Ovary (tissue), 9 donors: ENCODE data around the gene NT5DC3. TPM values are rescaled to one million over a fixed set of nuclear protein-coding genes. Genes with fewer than 3 reads are reported as not detected.
"Not testable (repeated sequence)": the region's sequence is repeated elsewhere in the genome, so short reads cannot be mapped to it uniquely, and the experiment has no call there.

ENCODE experiments used
- DNase-seq, 5 donors: peaks; one replicate each; pipeline ENCODE4 v3.0.0-alpha.2; 2019 to 2020
- H3K27ac ChIP-seq, 2 donors: fragments of 200-600 bp; one replicate each; pipeline versions ENCODE4 v1.5.1 to v1.8.0; 2019 to 2022
- H3K27me3 ChIP-seq: fragments of 200-600 bp; one replicate; pipeline ENCODE4 v1.8.0; 2022
- H3K36me3 ChIP-seq: fragments of 200-600 bp; sonication (generic); one replicate; pipeline ENCODE4 v1.5.1; 2019
- H3K4me1 ChIP-seq: one replicate; pipeline ENCODE4 v1.8.1; 2013; ENCODE audit warnings: mild to moderate bottlenecking, moderate library complexity; ENCODE audit not compliant: insufficient read depth
- H3K4me3 ChIP-seq: fragments of 200-600 bp; sonication (generic); one replicate; pipeline ENCODE4 v1.5.1; 2017
- H3K9me3 ChIP-seq, 2 donors: fragments of 200-600 bp in 1 of 2; sonication (generic) in 1 of 2; one replicate each; pipeline versions ENCODE4 v1.5.1 to v1.8.1; 2013 to 2019; ENCODE audit warnings: mild to moderate bottlenecking in 1 of 2, moderate library complexity in 1 of 2
- CTCF ChIP-seq, 3 donors: fragments of 450-650 bp in 2 of 3; fragments of 200-600 bp in 1 of 3; IDR thresholded peaks; one replicate each; pipeline versions ENCODE4 v1.5.1 to v1.8.0; 2016 to 2022; ENCODE audit warnings: antibody characterized with exemption in 3 of 3, mild to moderate bottlenecking in 1 of 3
- EP300 ChIP-seq: sonication (generic); formaldehyde crosslinking; IDR thresholded peaks from one replicate; pipeline ENCODE4 v1.6.1; 2017; ENCODE audit warnings: antibody characterized with exemption
- POLR2A ChIP-seq: fragments of 450-650 bp; IDR thresholded peaks from one replicate; pipeline ENCODE4 v1.6.1; 2017; ENCODE audit warnings: antibody characterized with exemption, mild to moderate bottlenecking, moderate library complexity
- WGBS, 3 donors: extraction: QIAGEN DNeasy Blood & Tissue Kit in 1 of 3; methylation state at CpG; one replicate each; pipeline versions ENCODE4 v1.1.5 to v1.1.7; 2013 to 2017; 5-methylcytosine and 5-hydroxymethylcytosine counted together
- intact Hi-C, 4 donors: fragments of 100-400 bp; cut with DNase I; formaldehyde crosslinking; loops; one replicate each; pipeline versions ENCODE4 v1.11.0 to v1.15.1; 2022 to 2023
- polyA plus RNA-seq, 2 donors: library from polyadenylated mRNA; stranded (reverse); fragments of 200-250 nt in 1 of 2; fragments of 350-450 nt in 1 of 2; fragmentation: Illumina TruSeq in 1 of 2; extraction: RNeasy Lipid Tissue Mini Kit (QIAGEN cat#74804) in 1 of 2; gene quantifications; one replicate each; pipeline ENCODE4 v1.2.3, GENCODE V29; 2013 to 2014
- total RNA-seq, 7 donors: library from RNA; depleted of rRNA in 2 of 7; stranded (reverse); fragments of >200 nt in 2 of 7; fragmentation: NEBNext Ultra II Directional in 3 of 7; extraction: Animal tissue kit (Norgen Biotek cat#: 25700) in 3 of 7; gene quantifications; one replicate each; pipeline versions ENCODE4 v1.1.0 to v1.2.4, GENCODE V29; 2016 to 2023
- donor health status: DM: no; HTN: no; CAD: no; lungs with moderate emphysema.
- donor health status: DM: no; HTN: no; CAD: no.
- donor health status: Bipolar disorder and iron deficiency.
- donor health status: DM: yes; HTN: yes; CAD: no.
- donor health status: DM: no; HTN: no; CAD: no.
- donor health status: DM: yes; HTN: yes; CAD: no.

The NT5DC3 gene
- total and polyA plus RNA-seq, 9 donors = 1.8 to 9.3 (median 7.1) TPM

GRCh38 chr12:103813426-103813825, 27.6 kb downstream of the NT5DC3 start:
- Histone ChIP-seq H3K27me3 (no peaks in the 10 kb centered on the region), H3K27ac (no peak overlapping the region), H3K4me1 (no peaks in the 10 kb centered on the region), H3K36me3 (no peaks in the 10 kb centered on the region), H3K4me3 (no peak overlapping the region), H3K9me3 (no peaks in the 10 kb centered on the region)
- intact Hi-C loops = no loop called here
- DNase-seq = no peak
- 95 to 97% (median 95%) methylated on average over 3 of the region's 3 CpGs for WGBS, 3 donors
- TF ChIP-seq EP300 = no peak

- no peak overlapping the region for H3K27ac ChIP-seq
- H3K36me3 ChIP-seq = no peaks in the 10 kb centered on the region
- no peak for DNase-seq
- WGBS, 3 donors = 98 to 100% (median 100%) methylated on average over 1 of the region's 1 CpG
- no peaks in the 10 kb centered on the region for H3K27me3 ChIP-seq
- intact Hi-C loops = no loop called here
- TF ChIP-seq EP300 (no peak), POLR2A (no peak), CTCF (IDR thresholded peaks at IDR 0.05) (no peak)
- no peak overlapping the region for H3K4me3 ChIP-seq
- no peaks in the 10 kb centered on the region for H3K9me3 ChIP-seq
- no peaks in the 10 kb centered on the region for H3K4me1 ChIP-seq
Observed at GRCh38 chr12:103812789-103813188, 28.2 kb downstream of the NT5DC3 start.

GRCh38 chr12:103811791-103812190, 29.2 kb downstream of the NT5DC3 start:
- Histone ChIP-seq H3K4me1 (no peaks in the 10 kb centered on the region), H3K27me3 (no peaks in the 10 kb centered on the region), H3K4me3 (no peak overlapping the region), H3K9me3 (no peaks in the 10 kb centered on the region), H3K27ac (no peak overlapping the region), H3K36me3 (no peaks in the 10 kb centered on the region)
- TF ChIP-seq EP300 (no peak), POLR2A (no peak), CTCF (IDR thresholded peaks at IDR 0.05) (no peak)
- intact Hi-C loops = no loop called here
- no peak for DNase-seq
- 87 to 96% (median 87%) methylated on average over 6 of the region's 6 CpGs for WGBS, 3 donors

- H3K27me3 ChIP-seq = no peaks in the 10 kb centered on the region
- no peaks in the 10 kb centered on the region for H3K4me1 ChIP-seq
- no peak for DNase-seq
- no peaks in the 10 kb centered on the region for H3K9me3 ChIP-seq
- H3K27ac ChIP-seq = no peak overlapping the region
- intact Hi-C loops = no loop called here
- H3K36me3 ChIP-seq = no peaks in the 10 kb centered on the region
- no peak for TF ChIP-seq POLR2A
- no peak for TF ChIP-seq CTCF (IDR thresholded peaks at IDR 0.05)
- TF ChIP-seq EP300 = no peak
- H3K4me3 ChIP-seq = no peak overlapping the region
- 64 to 81% (median 78%) methylated on average over 5 of the region's 5 CpGs for WGBS, 3 donors
Observed at GRCh38 chr12:103810111-103810510, 30.9 kb downstream of the NT5DC3 start.

- H3K27ac ChIP-seq, H3K27me3 ChIP-seq, intact Hi-C loops, DNase-seq, H3K4me3 ChIP-seq, H3K9me3 ChIP-seq, H3K4me1 ChIP-seq, H3K36me3 ChIP-seq: not testable (repeated sequence)
- 80 to 91% (median 86%) methylated on average over 7 of the region's 7 CpGs for WGBS, 3 donors
Observed at GRCh38 chr12:103809639-103810038, 31.4 kb downstream of the NT5DC3 start.

DNA sequence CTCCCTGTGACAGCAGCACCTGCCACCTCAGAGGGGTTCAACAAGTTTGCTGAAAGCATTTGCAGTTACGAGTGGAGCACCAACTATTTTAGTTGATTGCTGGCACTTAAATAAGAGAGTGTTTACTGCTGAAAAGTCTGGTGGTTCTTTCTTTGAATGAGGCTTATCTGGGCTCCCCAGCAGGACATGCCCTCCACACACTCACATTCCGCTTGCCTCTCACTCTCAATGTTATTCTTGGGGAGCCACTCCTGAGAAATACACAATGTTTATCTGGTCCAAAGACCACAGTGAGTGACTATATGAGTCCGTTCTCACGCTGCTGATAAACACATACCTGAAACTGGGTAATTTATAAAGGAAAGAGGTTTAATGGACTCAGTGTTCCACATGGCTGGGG, 31.9 kb downstream of the NT5DC3 start:
- H3K36me3 ChIP-seq = no peaks in the 10 kb centered on the region
- H3K9me3 ChIP-seq = no peaks in the 10 kb centered on the region
- DNase-seq = no peak
- no peak overlapping the region for H3K27ac ChIP-seq
- intact Hi-C loops = no loop called here
- WGBS, 3 donors = 95 to 97% (median 97%) methylated on average over 4 of the region's 4 CpGs
- TF ChIP-seq CTCF (IDR thresholded peaks at IDR 0.05) (no peak), EP300 (no peak), POLR2A (no peak)
- no peak overlapping the region for H3K4me3 ChIP-seq
- H3K27me3 ChIP-seq = no peaks in the 10 kb centered on the region
- H3K4me1 ChIP-seq = peaks cover 3% of the 10 kb centered on the region
